Testis (tissue), 2 donors: Measurements from ENCODE around the gene SERTAD2.

Experiments
- POLR2A ChIP-seq: fragments of 450-650 bp; IDR thresholded peaks from one replicate; pipeline ENCODE4 v1.6.1; 2017; ENCODE audit warnings: antibody characterized with exemption, mild to moderate bottlenecking, moderate library complexity
- TF ChIP-seq, protein P1 (sequence below), 3 experiments: fragments of 450-650 bp in 2 of 3; fragments of 200-600 bp in 1 of 3; sonication (generic) in 1 of 3; IDR thresholded peaks; one replicate each; pipeline ENCODE4 v1.5.1; 2016 to 2019; ENCODE audit warnings: antibody characterized with exemption in 3 of 3, mild to moderate bottlenecking in 2 of 3, moderate library complexity in 1 of 3

GRCh38 chr2:64651590-64651989 lies 2.1 kb downstream of the SERTAD2 start:
- TF ChIP-seq, protein P1, sequence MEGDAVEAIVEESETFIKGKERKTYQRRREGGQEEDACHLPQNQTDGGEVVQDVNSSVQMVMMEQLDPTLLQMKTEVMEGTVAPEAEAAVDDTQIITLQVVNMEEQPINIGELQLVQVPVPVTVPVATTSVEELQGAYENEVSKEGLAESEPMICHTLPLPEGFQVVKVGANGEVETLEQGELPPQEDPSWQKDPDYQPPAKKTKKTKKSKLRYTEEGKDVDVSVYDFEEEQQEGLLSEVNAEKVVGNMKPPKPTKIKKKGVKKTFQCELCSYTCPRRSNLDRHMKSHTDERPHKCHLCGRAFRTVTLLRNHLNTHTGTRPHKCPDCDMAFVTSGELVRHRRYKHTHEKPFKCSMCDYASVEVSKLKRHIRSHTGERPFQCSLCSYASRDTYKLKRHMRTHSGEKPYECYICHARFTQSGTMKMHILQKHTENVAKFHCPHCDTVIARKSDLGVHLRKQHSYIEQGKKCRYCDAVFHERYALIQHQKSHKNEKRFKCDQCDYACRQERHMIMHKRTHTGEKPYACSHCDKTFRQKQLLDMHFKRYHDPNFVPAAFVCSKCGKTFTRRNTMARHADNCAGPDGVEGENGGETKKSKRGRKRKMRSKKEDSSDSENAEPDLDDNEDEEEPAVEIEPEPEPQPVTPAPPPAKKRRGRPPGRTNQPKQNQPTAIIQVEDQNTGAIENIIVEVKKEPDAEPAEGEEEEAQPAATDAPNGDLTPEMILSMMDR (IDR thresholded peaks at IDR 0.05), result no peak
- no peak for TF ChIP-seq POLR2A
